Gastrocnemius medialis (tissue), 4 donors: ENCODE results near the gene RBM33.

ENCODE experiments used
- POLR2A ChIP-seq, 2 donors: fragments of 450-650 bp; IDR thresholded peaks; one replicate each; pipeline ENCODE4 v1.6.1; 2017; ENCODE audit warnings: antibody characterized with exemption in 2 of 2, mild to moderate bottlenecking in 2 of 2, moderate library complexity in 2 of 2
- TF ChIP-seq, protein P1 (sequence below), 5 experiments: fragments of 450-650 bp in 3 of 5; fragments of 200-600 bp in 2 of 5; sonication (generic) in 2 of 5; IDR thresholded peaks in 4 of 5; conservative IDR thresholded peaks in 1 of 5; 1 replicate in 4 of 5; 2 replicates in 1 of 5; pipeline ENCODE4 v1.5.1; 2016 to 2019; ENCODE audit warnings: antibody characterized with exemption in 5 of 5, mild to moderate bottlenecking in 3 of 5, moderate library complexity in 3 of 5

DNA sequence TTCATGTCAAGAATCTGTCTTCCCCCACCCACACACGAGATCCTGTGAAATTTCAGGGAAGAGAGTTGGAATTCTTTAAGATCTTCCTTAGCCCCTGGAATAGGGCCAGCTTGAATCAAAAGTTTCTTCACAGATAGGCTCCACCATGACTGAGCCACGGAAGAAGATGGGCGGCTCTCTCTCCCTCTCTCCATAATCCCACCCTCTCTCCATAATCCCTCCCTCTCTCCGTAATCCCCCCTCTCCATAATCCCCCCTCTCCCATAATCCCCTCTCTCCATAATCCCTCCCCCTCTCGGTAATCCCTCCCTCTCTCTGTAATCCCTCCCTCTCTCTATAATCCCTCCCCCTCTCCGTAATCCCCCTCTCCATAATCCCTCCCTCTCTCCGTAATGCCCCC is 147.4 kb downstream of the RBM33 start:
- TF ChIP-seq, protein P1, sequence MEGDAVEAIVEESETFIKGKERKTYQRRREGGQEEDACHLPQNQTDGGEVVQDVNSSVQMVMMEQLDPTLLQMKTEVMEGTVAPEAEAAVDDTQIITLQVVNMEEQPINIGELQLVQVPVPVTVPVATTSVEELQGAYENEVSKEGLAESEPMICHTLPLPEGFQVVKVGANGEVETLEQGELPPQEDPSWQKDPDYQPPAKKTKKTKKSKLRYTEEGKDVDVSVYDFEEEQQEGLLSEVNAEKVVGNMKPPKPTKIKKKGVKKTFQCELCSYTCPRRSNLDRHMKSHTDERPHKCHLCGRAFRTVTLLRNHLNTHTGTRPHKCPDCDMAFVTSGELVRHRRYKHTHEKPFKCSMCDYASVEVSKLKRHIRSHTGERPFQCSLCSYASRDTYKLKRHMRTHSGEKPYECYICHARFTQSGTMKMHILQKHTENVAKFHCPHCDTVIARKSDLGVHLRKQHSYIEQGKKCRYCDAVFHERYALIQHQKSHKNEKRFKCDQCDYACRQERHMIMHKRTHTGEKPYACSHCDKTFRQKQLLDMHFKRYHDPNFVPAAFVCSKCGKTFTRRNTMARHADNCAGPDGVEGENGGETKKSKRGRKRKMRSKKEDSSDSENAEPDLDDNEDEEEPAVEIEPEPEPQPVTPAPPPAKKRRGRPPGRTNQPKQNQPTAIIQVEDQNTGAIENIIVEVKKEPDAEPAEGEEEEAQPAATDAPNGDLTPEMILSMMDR (IDR thresholded peaks at IDR 0.05 in 4 of 5, conservative IDR thresholded peaks at IDR 0.05 in 1 of 5): no peak
- no peak for TF ChIP-seq POLR2A (IDR thresholded peaks at IDR 0.05)
